Stimulated activated CD4-positive, alpha-beta T cell treated with anti-CD3 and anti-CD28 coated beads, TNF-alpha, amount 100 ng/mL, for 4 hours (primary cell): ENCODE measurements around the gene MINK1.

Experiments used
- DNase-seq, 3 experiments: peaks; one replicate each; pipeline ENCODE4 v3.0.0-alpha.2; 2020; ENCODE audit warnings: low read depth in 3 of 3

The MINK1 gene

GRCh38 chr17:4833178-4833940, at the start of gene MINK1:
TSS of gene MINK1 (plus strand) at chr17:4833340. CDS start at chr17:4833584, 244 bp downstream.
- DNase-seq = peak; percentile 73 to 81 (median 80)

- DNase-seq = no peak
Observed at GRCh38 chr17:4785311-4786105, 47.6 kb upstream of the MINK1 start.

- no peak for DNase-seq
Observed at GRCh38 chr17:4786106-4786511, 47.0 kb upstream of the MINK1 start, which contains the start of gene VMO1. TSS of gene VMO1 (minus strand) at chr17:4786364. CDS start at chr17:4786352, 12 bp downstream.

- DNase-seq = no peak
Observed at GRCh38 chr17:4786516-4786915, 46.6 kb upstream of the MINK1 start.

GRCh38 chr17:4788159-4788806, 44.9 kb upstream of the MINK1 start:
- DNase-seq = no peak

- DNase-seq = no peak
Observed at GRCh38 chr17:4788807-4789700, 44.1 kb upstream of the MINK1 start, which contains the start of gene GLTPD2. TSS of gene GLTPD2 (plus strand) at chr17:4788964. CDS start at chr17:4789012, 48 bp downstream.

- DNase-seq = peak in 1 of 3 experiments; percentile 27
Observed at GRCh38 chr17:4789701-4789950, 43.5 kb upstream of the MINK1 start.

GRCh38 chr17:4789951-4790704, 43.0 kb upstream of the MINK1 start:
- DNase-seq = peak; percentile 54 to 62 (median 57)

- no peak for DNase-seq
Observed at GRCh38 chr17:4790705-4791088, 42.4 kb upstream of the MINK1 start.

- no peak for DNase-seq
Observed at GRCh38 chr17:4795168-4795567, 38.0 kb upstream of the MINK1 start.

GRCh38 chr17:4796552-4796920, 36.6 kb upstream of the MINK1 start:
- DNase-seq = no peak

GRCh38 chr17:4800462-4801196, 32.5 kb upstream of the MINK1 start:
- no peak for DNase-seq

- no peak for DNase-seq
Observed at GRCh38 chr17:4802228-4802627, 30.9 kb upstream of the MINK1 start, which contains the start of gene C17orf114. TSS of gene C17orf114 (minus strand) at chr17:4802328.

- no peak for DNase-seq
Observed at GRCh38 chr17:4806456-4806776, 26.7 kb upstream of the MINK1 start.

- DNase-seq = peak; percentile 66 to 77 (median 74)
Observed at GRCh38 chr17:4806777-4807604, 26.1 kb upstream of the MINK1 start, which contains the start of gene PLD2. TSS of gene PLD2 (plus strand) at chr17:4807152. CDS start at chr17:4807773, 621 bp downstream.

GRCh38 chr17:4807605-4808377, 25.3 kb upstream of the MINK1 start:
- DNase-seq = no peak

GRCh38 chr17:4808378-4808767, 24.8 kb upstream of the MINK1 start:
- no peak for DNase-seq

GRCh38 chr17:4810696-4811290, 22.3 kb upstream of the MINK1 start:
- no peak for DNase-seq
